CD4-positive, alpha-beta T cell (primary cell): ENCODE results near the gene XCR1. TPM values are rescaled to one million over a fixed set of nuclear protein-coding genes. Genes with fewer than 3 reads are reported as not detected.

Experiments used
- ATAC-seq: fragments of 200-7000 bp; cut with Tn5 transposase; one replicate; pipeline ENCODE4 v1.10.0; 2022; ENCODE audit warnings: mild to moderate bottlenecking; ENCODE audit not compliant: poor library complexity
- CTCF ChIA-PET: fragments of 350-600 bp; sonication (Branson Sonifier 250); formaldehyde crosslinking; loops from one replicate; lab custom pipeline; 2021; ENCODE audit warnings: antibody characterized with exemption, inconsistent platforms; lab: Charles Lee
- POLR2A ChIA-PET: fragments of 350-600 bp; sonication (Branson Sonifier 250); formaldehyde crosslinking; loops from one replicate; lab custom pipeline; 2021; ENCODE audit warnings: antibody characterized with exemption, inconsistent platforms; lab: Charles Lee
- DNase-seq, 14 experiments: peaks; one replicate each; pipeline ENCODE4 v3.0.0-alpha.2; 2013 to 2020; ENCODE audit warnings: mixed read lengths in 2 of 14
- H3K27ac ChIP-seq, 2 donors: one replicate each; pipeline versions ENCODE4 v1.5.1 to v1.7.0; 2013; ENCODE audit warnings: low read length in 2 of 2, low read depth in 1 of 2, mild to moderate bottlenecking in 1 of 2
- H3K27me3 ChIP-seq, 2 experiments: 1 replicate in 1 of 2; 2 replicates in 1 of 2; pipeline versions ENCODE4 v1.6.1 to v1.7.0; 2013; ENCODE audit warnings: low read length in 2 of 2, control low read depth in 1 of 2, mild to moderate bottlenecking in 1 of 2, moderate library complexity in 1 of 2; ENCODE audit not compliant: insufficient read depth in 2 of 2, control insufficient read depth in 1 of 2
- H3K36me3 ChIP-seq: one replicate; pipeline ENCODE4 v1.6.1; 2013; ENCODE audit warnings: low read length, control low read depth; ENCODE audit not compliant: insufficient read depth
- H3K4me1 ChIP-seq: one replicate; pipeline ENCODE4 v1.6.1; 2013; ENCODE audit warnings: low read length, control low read depth; ENCODE audit not compliant: insufficient read depth
- H3K4me3 ChIP-seq: one replicate; pipeline ENCODE4 v1.5.1; 2013; ENCODE audit warnings: mild to moderate bottlenecking, low read length, moderate library complexity
- H3K9me3 ChIP-seq, 2 experiments: 1 replicate in 1 of 2; 2 replicates in 1 of 2; pipeline versions ENCODE4 v1.6.1 to v1.7.0; 2013; ENCODE audit warnings: low read length in 2 of 2, mild to moderate bottlenecking in 2 of 2, control low read depth in 1 of 2, moderate library complexity in 1 of 2; ENCODE audit not compliant: control insufficient read depth in 1 of 2, insufficient read depth in 1 of 2
- H3K27ac Mint-ChIP-seq: one replicate; pipeline ENCODE4 v1.8.0; 2020; ENCODE audit warnings: mixed read lengths
- H3K27me3 Mint-ChIP-seq: one replicate; pipeline ENCODE4 v1.8.0; 2021; ENCODE audit warnings: mixed read lengths
- H3K36me3 Mint-ChIP-seq: one replicate; pipeline ENCODE4 v1.8.0; 2021; ENCODE audit warnings: low read depth, mixed read lengths
- H3K4me1 Mint-ChIP-seq: one replicate; pipeline ENCODE4 v1.8.0; 2021; ENCODE audit warnings: low read depth, mixed read lengths
- H3K4me3 Mint-ChIP-seq: one replicate; pipeline ENCODE4 v1.8.0; 2020; ENCODE audit warnings: mild to moderate bottlenecking, mixed read lengths
- H3K9me3 Mint-ChIP-seq: one replicate; pipeline ENCODE4 v1.8.0; 2020; ENCODE audit warnings: mixed read lengths
- intact Hi-C, 2 experiments: fragments of 100-400 bp; cut with DNase I in 1 of 2; cut with micrococcal nuclease in 1 of 2; formaldehyde crosslinking; loops; one replicate each; pipeline versions ENCODE4 v1.15.1 to v1.9.0; 2023 to 2025; cut with DNase I, micrococcal nuclease
- total RNA-seq, 174 experiments: library from RNA in 2 of 174; stranded (reverse) in 2 of 174; gene quantifications; one replicate each; pipeline ENCODE4 v1.2.3 and lab custom pipeline; 2021 to 2026
- TF ChIP-seq, protein P1 (sequence below): fragments of 200-600 bp; IDR thresholded peaks from one replicate; pipeline ENCODE4 v1.8.0; 2022; ENCODE audit warnings: antibody characterized with exemption, mild to moderate bottlenecking

Gene XCR1
- total RNA-seq, 2 experiments from 2014 or later: 0.14 to 0.20 TPM

GRCh38 chr3:46036191-46036590, 8.9 kb upstream of the XCR1 start:
- peaks cover 0 to 8% of the 10 kb centered on the region in 2 experiments for H3K9me3 ChIP-seq
- POLR2A ChIA-PET: no interaction called here
- no peak overlapping the region for H3K27ac ChIP-seq
- CTCF ChIA-PET: no interaction called here
- no peaks in the 10 kb centered on the region for H3K4me1 ChIP-seq
- no peak for DNase-seq
- H3K36me3 Mint-ChIP-seq: no peaks in the 10 kb centered on the region
- no peaks in the 10 kb centered on the region for H3K4me1 Mint-ChIP-seq
- peaks cover 2% of the 10 kb centered on the region for H3K9me3 Mint-ChIP-seq
- H3K27ac Mint-ChIP-seq: no peak overlapping the region
- H3K36me3 ChIP-seq: no peaks in the 10 kb centered on the region
- H3K27me3 Mint-ChIP-seq: no peaks in the 10 kb centered on the region
- H3K4me3 Mint-ChIP-seq: no peak overlapping the region
- no peak for ATAC-seq
- no peaks in the 10 kb centered on the region for H3K27me3 ChIP-seq
- TF ChIP-seq, protein P1, sequence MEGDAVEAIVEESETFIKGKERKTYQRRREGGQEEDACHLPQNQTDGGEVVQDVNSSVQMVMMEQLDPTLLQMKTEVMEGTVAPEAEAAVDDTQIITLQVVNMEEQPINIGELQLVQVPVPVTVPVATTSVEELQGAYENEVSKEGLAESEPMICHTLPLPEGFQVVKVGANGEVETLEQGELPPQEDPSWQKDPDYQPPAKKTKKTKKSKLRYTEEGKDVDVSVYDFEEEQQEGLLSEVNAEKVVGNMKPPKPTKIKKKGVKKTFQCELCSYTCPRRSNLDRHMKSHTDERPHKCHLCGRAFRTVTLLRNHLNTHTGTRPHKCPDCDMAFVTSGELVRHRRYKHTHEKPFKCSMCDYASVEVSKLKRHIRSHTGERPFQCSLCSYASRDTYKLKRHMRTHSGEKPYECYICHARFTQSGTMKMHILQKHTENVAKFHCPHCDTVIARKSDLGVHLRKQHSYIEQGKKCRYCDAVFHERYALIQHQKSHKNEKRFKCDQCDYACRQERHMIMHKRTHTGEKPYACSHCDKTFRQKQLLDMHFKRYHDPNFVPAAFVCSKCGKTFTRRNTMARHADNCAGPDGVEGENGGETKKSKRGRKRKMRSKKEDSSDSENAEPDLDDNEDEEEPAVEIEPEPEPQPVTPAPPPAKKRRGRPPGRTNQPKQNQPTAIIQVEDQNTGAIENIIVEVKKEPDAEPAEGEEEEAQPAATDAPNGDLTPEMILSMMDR: no peak
- H3K4me3 ChIP-seq: no peak overlapping the region
- intact Hi-C loops: loop anchor here in 1 of 2 experiments (5.0 kb wide), 1 partner anchor 41 kb away; no protein-coding TSS in a partner anchor

GRCh38 chr3:46031747-46032146, 4.5 kb upstream of the XCR1 start:
- H3K4me1 ChIP-seq: no peaks in the 10 kb centered on the region
- POLR2A ChIA-PET: interaction anchor here (2.1 kb wide), 1 partner anchor 33 kb away, joined by 9 read pairs; no protein-coding TSS in a partner anchor
- TF ChIP-seq, protein P1: no peak
- DNase-seq (no peak), ATAC-seq (no peak)
- H3K27me3 Mint-ChIP-seq: no peaks in the 10 kb centered on the region
- no peak overlapping the region for H3K4me3 Mint-ChIP-seq
- intact Hi-C loops: no loop called here
- peaks cover 2% of the 10 kb centered on the region for H3K9me3 Mint-ChIP-seq
- no peak overlapping the region for H3K4me3 ChIP-seq
- no peaks in the 10 kb centered on the region for H3K4me1 Mint-ChIP-seq
- H3K36me3 ChIP-seq: no peaks in the 10 kb centered on the region
- CTCF ChIA-PET: interaction anchor here (1.1 kb wide), 1 partner anchor 47 kb away, joined by 3 read pairs; no protein-coding TSS in a partner anchor
- no peaks in the 10 kb centered on the region for H3K36me3 Mint-ChIP-seq
- H3K27ac ChIP-seq: no peak overlapping the region
- no peaks in the 10 kb centered on the region for H3K27me3 ChIP-seq
- H3K9me3 ChIP-seq: peaks cover 8 to 22% of the 10 kb centered on the region in 2 experiments
- H3K27ac Mint-ChIP-seq: no peak overlapping the region

GRCh38 chr3:46031269-46031668, 4.0 kb upstream of the XCR1 start:
- TF ChIP-seq, protein P1: no peak
- peaks cover 2% of the 10 kb centered on the region for H3K9me3 Mint-ChIP-seq
- no peaks in the 10 kb centered on the region for H3K4me1 Mint-ChIP-seq
- H3K27me3 ChIP-seq: no peaks in the 10 kb centered on the region
- no peak overlapping the region for H3K4me3 ChIP-seq
- ATAC-seq (no peak), DNase-seq (no peak)
- intact Hi-C loops: no loop called here
- CTCF ChIA-PET: interaction anchor here (1.1 kb wide), 1 partner anchor 48 kb away, joined by 3 read pairs; no protein-coding TSS in a partner anchor
- no peaks in the 10 kb centered on the region for H3K36me3 ChIP-seq
- no peaks in the 10 kb centered on the region for H3K36me3 Mint-ChIP-seq
- POLR2A ChIA-PET: interaction anchor here (2.1 kb wide), 1 partner anchor 33 kb away, joined by 9 read pairs; no protein-coding TSS in a partner anchor
- no peak overlapping the region for H3K27ac Mint-ChIP-seq
- no peaks in the 10 kb centered on the region for H3K27me3 Mint-ChIP-seq
- H3K4me1 ChIP-seq: no peaks in the 10 kb centered on the region
- peaks cover 8 to 22% of the 10 kb centered on the region in 2 experiments for H3K9me3 ChIP-seq
- H3K27ac ChIP-seq: no peak overlapping the region
- H3K4me3 Mint-ChIP-seq: no peak overlapping the region
